ENCODE measurements around the gene SERPINA5.
A peak's percentile ranks its signal among the peaks of the same experiment; 100 is the strongest.

- TF ChIP-seq CTCF (IDR thresholded peaks at IDR 0.05 in 2 of 3, conservative IDR thresholded peaks at IDR 0.05 in 1 of 3; ENCODE audit: borderline replicate concordance in 1 of 3, insufficient read depth in 1 of 3, low read depth in 2 of 3, low read length in 2 of 3) = peak in 2 of 3 experiments; percentile 38 to 45; a peak in 3 of 6 replicates
- peak; percentile 78 for TF ChIP-seq POLR2AphosphoS5 (IDR thresholded peaks at IDR 0.05; ENCODE audit: low read depth, low read length)
- TF ChIP-seq MAX (IDR thresholded peaks at IDR 0.05) = no peak
- TF ChIP-seq POLR2A (IDR thresholded peaks at IDR 0.05; ENCODE audit: borderline replicate concordance, extremely low read depth, insufficient read depth, insufficient read length) = no peak
- TF ChIP-seq SRF (IDR thresholded peaks at IDR 0.05; ENCODE audit: low read depth) = no peak
- no peak for TF ChIP-seq CBX3 (IDR thresholded peaks at IDR 0.05; ENCODE audit: low read depth)
- no peak for TF ChIP-seq ZNF274 (IDR thresholded peaks at IDR 0.05; ENCODE audit: low read depth, low read length)
- TF ChIP-seq CEBPB (IDR thresholded peaks at IDR 0.05; ENCODE audit: low read depth) = no peak
- no peak for TF ChIP-seq FOSL1 (IDR thresholded peaks at IDR 0.05; ENCODE audit: low read depth)
- TF ChIP-seq, protein P1, sequence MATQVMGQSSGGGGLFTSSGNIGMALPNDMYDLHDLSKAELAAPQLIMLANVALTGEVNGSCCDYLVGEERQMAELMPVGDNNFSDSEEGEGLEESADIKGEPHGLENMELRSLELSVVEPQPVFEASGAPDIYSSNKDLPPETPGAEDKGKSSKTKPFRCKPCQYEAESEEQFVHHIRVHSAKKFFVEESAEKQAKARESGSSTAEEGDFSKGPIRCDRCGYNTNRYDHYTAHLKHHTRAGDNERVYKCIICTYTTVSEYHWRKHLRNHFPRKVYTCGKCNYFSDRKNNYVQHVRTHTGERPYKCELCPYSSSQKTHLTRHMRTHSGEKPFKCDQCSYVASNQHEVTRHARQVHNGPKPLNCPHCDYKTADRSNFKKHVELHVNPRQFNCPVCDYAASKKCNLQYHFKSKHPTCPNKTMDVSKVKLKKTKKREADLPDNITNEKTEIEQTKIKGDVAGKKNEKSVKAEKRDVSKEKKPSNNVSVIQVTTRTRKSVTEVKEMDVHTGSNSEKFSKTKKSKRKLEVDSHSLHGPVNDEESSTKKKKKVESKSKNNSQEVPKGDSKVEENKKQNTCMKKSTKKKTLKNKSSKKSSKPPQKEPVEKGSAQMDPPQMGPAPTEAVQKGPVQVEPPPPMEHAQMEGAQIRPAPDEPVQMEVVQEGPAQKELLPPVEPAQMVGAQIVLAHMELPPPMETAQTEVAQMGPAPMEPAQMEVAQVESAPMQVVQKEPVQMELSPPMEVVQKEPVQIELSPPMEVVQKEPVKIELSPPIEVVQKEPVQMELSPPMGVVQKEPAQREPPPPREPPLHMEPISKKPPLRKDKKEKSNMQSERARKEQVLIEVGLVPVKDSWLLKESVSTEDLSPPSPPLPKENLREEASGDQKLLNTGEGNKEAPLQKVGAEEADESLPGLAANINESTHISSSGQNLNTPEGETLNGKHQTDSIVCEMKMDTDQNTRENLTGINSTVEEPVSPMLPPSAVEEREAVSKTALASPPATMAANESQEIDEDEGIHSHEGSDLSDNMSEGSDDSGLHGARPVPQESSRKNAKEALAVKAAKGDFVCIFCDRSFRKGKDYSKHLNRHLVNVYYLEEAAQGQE (IDR thresholded peaks at IDR 0.05; ENCODE audit: low read depth) = no peak
- no peak for TF ChIP-seq EZH2 (IDR thresholded peaks at IDR 0.05)
Measured at GRCh38 chr14:94598816-94599655, 17.8 kb downstream of the SERPINA5 start.
